Measurements from ENCODE around the gene SYNDIG1. TPM values are rescaled to one million over a fixed set of nuclear protein-coding genes. Genes with fewer than 3 reads are reported as not detected.

SYNDIG1 gene
- total and polyA plus RNA-seq, 2 donors: 1.7 to 2.2 TPM

DNA sequence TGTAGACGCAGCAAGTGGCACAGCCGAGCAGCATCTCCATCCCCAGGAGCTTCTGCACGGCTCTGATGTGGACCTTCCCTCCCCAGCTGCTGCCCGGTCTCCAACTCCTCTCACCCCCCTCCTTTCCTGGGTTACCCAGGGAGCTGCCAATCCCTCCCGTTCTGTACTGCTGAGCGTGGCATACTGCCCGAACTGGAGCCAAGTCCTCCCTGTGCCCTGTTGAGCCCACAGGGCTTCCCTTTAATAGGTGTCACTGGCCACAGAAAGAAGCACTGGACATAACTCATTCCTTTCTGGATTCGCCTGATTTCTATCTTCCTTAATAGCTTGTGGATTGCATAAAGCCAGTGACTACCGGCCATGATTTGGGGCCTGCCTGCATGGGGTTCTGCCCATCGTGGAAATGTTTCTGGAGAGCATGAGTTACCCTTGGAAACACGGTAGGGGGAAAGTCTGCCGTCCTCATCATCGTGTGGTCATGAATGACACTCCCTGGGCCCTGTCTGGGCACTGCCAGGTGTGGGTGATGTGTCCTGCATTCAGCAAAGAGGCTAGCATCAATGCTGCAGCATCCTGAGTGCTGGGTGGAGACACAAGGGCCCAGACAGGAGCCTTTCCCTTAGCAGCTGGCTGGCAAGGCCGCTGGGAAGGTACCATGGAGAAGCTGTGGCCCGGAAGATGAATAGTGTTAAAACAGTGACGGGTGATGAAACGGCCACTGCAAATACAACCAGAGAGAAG lies 189.7 kb downstream of the SYNDIG1 start:
- H3K27ac ChIP-seq (ENCODE audit: low read depth): no peak overlapping the region
- 89% methylated on average over 17 of the region's 17 CpGs for WGBS
- H3K4me1 ChIP-seq (ENCODE audit: insufficient read depth): no peaks in the 10 kb centered on the region
- no peak overlapping the region for H3K4me3 ChIP-seq (ENCODE audit: low read depth, low read length)
- no peak for DNase-seq (ENCODE audit: extremely low spot score)
- no peaks in the 10 kb centered on the region for H3K36me3 ChIP-seq (ENCODE audit: insufficient read depth)

DNA sequence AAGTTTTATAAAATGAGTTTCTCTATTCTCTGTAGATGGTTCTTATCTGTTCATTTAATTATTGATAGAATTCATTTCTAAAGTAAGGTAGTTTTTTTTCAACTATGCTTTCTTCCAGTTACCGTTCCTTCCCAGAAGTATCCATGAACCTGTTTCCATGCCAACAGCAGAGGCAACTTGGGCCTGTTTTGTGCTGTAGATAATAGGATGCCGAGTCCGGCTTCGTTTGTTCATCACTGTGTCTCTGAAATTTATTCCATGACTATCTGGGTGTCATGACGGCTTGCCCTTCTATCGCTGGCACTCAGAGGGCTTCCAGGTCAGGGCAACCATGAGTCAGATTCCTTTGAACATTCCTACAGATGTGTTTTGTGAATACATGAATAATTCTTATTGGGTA lies 190.4 kb downstream of the SYNDIG1 start:
- DNase-seq (ENCODE audit: extremely low spot score): no peak
- Histone ChIP-seq H3K36me3 (ENCODE audit: insufficient read depth) (no peaks in the 10 kb centered on the region), H3K27ac (ENCODE audit: low read depth) (no peak overlapping the region), H3K4me3 (ENCODE audit: low read depth, low read length) (no peak overlapping the region), H3K4me1 (ENCODE audit: insufficient read depth) (no peaks in the 10 kb centered on the region)
- WGBS: 92% methylated on average over 6 of the region's 6 CpGs

DNA sequence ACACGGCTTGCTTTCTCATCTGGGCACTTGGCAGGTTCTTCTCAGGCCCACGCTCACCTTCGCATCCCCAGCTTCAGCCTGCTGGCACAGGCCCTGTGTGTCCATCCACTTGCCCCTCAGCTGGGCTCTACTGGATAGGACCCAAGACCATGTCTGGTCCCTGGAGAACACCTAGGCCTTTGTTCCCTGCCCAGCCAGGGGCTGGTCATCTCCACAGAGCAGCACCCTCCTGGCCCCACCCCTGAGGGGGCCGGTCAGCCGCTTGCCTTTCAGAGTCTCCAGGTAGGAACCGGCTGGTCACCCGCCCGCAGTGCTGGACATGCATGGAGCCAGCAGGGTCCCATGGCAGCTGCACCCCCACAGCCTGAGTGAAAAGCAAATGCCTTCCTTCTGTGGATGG lies 191.2 kb downstream of the SYNDIG1 start:
- no peaks in the 10 kb centered on the region for H3K36me3 ChIP-seq (ENCODE audit: insufficient read depth)
- 98% methylated on average over 8 of the region's 8 CpGs for WGBS
- no peaks in the 10 kb centered on the region for H3K4me1 ChIP-seq (ENCODE audit: insufficient read depth)
- H3K4me3 ChIP-seq (ENCODE audit: low read depth, low read length): no peak overlapping the region
- no peak overlapping the region for H3K27ac ChIP-seq (ENCODE audit: low read depth)
- DNase-seq (ENCODE audit: extremely low spot score): no peak

GRCh38 chr20:24661255-24661654 lies 191.8 kb downstream of the SYNDIG1 start:
- no peak for DNase-seq (ENCODE audit: extremely low spot score)
- 40% methylated on average over 1 of the region's 1 CpG for WGBS
- Histone ChIP-seq H3K4me3 (ENCODE audit: low read depth, low read length) (no peak overlapping the region), H3K27ac (ENCODE audit: low read depth) (no peak overlapping the region), H3K4me1 (ENCODE audit: insufficient read depth) (no peaks in the 10 kb centered on the region), H3K36me3 (ENCODE audit: insufficient read depth) (no peaks in the 10 kb centered on the region)

DNA sequence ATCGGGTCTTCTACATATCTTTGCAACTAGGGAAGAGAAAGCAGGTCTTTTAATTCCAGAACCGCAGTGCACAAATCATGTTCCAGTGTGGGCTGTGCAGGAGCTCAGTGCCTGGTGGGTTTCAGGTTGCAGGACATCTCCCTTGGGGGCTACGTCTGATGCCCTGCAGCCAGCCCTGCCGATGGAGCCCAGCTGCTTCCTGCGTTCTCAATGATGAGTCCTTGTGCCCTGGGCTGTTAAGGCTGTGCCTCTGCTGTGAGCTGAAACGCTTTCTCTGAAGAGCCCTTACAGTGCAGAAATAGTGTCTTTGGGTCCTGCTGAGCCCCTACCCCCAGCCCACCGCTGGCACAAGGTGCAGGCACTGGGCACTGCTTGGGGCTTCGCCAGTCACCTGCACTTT lies 192.9 kb downstream of the SYNDIG1 start:
- Histone ChIP-seq H3K36me3 (ENCODE audit: insufficient read depth) (no peaks in the 10 kb centered on the region), H3K4me1 (ENCODE audit: insufficient read depth) (no peaks in the 10 kb centered on the region), H3K27ac (ENCODE audit: low read depth) (no peak overlapping the region), H3K4me3 (ENCODE audit: low read depth, low read length) (no peak overlapping the region)
- WGBS: 70% methylated on average over 8 of the region's 8 CpGs
- no peak for DNase-seq (ENCODE audit: extremely low spot score)

DNA sequence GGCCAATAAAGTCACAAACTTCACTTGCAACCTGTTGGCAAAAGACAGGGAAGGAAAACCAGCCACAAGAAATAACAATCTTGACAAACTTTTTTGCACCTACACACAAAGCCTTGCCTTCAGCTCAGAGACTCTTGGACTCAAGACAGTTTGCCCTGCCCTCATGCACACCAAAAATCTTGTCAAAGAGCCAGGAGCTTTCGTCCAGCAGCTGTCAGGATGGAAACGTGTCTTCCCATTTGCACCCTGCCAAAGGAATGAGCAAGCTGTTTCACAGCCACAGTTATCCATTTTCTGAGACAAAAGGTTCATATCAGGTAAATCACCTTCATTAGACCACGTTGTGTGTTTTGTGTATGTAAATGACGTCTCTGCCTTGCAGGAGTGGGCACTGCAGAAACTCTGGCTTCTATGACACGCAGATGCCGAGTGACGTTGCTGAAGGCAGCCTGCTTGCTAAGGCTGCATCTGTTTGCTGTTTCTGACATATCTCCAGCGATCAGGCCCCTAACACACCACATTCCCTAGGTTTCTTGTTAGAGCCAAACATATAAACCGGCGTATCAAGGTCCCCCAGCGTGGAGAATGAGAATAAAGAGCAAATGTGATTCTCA lies 193.4 kb downstream of the SYNDIG1 start:
- no peak for DNase-seq (ENCODE audit: extremely low spot score)

DNA sequence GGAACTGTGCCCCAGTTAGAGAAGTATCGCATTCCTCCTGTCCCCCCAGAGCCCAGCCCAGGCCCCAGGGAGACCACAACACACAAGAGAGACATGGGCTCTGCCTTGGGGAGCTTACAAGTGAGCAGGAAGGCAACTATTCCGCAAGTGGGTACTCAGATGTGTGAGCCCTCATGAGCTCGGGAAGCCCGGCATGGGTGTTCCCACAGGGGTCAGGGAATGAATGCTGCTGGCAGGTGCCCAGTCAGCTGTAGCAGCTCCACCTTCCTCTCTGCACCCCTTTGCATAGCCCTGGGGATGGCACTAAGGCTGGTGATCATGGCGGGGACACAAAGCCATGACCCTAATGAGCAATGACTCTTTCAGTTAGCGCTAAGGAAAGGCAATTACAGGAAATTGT lies 194.1 kb downstream of the SYNDIG1 start:
- H3K27ac ChIP-seq (ENCODE audit: low read depth): no peak overlapping the region
- 90% methylated on average over 6 of the region's 6 CpGs for WGBS
- no peaks in the 10 kb centered on the region for H3K4me1 ChIP-seq (ENCODE audit: insufficient read depth)
- H3K4me3 ChIP-seq (ENCODE audit: low read depth, low read length): no peak overlapping the region
- no peak for DNase-seq (ENCODE audit: extremely low spot score)
- H3K36me3 ChIP-seq (ENCODE audit: insufficient read depth): no peaks in the 10 kb centered on the region

More for the DNA sequence above, 193.4 kb downstream of the SYNDIG1 start:
- no peak overlapping the region for H3K27ac ChIP-seq (ENCODE audit: low read depth)
- no peaks in the 10 kb centered on the region for H3K4me1 ChIP-seq (ENCODE audit: insufficient read depth)
- no peaks in the 10 kb centered on the region for H3K36me3 ChIP-seq (ENCODE audit: insufficient read depth)
- no peak overlapping the region for H3K4me3 ChIP-seq (ENCODE audit: low read depth, low read length)
- 36% methylated on average over 11 of the region's 11 CpGs for WGBS

DNA sequence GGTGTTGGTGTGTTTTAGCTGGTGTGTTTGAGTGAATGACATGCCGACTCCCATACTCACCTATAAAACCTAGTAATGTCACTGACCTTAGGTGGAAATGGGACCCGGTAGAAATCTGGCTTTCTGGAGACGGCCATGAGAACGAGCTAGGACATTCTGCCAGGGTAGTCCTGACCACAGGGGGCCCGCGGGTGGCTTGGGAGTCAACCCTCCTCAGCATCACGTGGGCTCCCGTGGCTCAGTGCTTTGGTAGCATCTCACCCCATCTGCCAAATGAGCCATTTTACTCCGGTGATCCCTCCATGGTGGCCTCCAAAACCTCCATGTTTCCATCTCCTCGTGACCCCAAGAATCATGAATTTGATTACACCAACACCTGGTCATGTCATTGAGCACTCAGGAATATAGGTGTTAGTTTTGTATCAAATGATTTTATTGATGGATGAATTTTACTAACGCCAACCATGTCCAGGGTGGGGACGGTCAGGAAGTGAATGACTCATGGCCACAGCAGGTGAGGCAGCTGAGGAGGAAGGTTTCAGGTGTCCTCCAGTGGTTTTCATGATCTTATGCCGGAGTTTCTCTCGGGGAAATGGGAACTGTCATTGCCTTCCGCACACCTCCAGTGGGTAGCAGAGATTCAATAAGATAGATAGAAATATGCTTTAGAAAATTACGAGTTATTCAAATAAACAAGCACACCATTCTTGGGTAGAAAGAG lies 195.0 kb downstream of the SYNDIG1 start:
- Histone ChIP-seq H3K36me3 (ENCODE audit: insufficient read depth) (no peaks in the 10 kb centered on the region), H3K4me3 (ENCODE audit: low read depth, low read length) (no peak overlapping the region), H3K27ac (ENCODE audit: low read depth) (no peak overlapping the region), H3K4me1 (ENCODE audit: insufficient read depth) (no peaks in the 10 kb centered on the region)
- WGBS: 91% methylated on average over 16 of the region's 16 CpGs
- no peak for DNase-seq (ENCODE audit: extremely low spot score)

DNA sequence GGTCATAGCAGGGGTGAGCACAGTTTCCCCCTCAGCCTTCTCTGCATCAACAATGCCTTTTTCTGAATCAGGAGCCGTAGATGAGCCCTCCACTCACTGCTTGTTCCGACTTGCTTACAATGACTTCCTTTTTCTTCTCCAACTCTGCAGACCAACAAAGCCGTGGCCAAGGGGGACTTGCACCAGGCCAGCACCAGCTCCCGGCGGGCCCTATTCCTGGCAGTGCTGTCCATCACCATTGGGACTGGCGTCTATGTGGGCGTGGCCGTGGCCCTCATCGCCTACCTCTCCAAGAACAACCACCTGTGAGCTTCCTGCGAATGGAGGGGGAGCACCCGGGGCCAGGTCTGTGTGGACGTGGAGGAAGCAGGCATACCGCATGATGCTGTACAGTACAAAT lies 195.8 kb downstream of the SYNDIG1 start:
- Histone ChIP-seq H3K36me3 (ENCODE audit: insufficient read depth) (no peaks in the 10 kb centered on the region), H3K4me1 (ENCODE audit: insufficient read depth) (no peaks in the 10 kb centered on the region), H3K4me3 (ENCODE audit: low read depth, low read length) (no peak overlapping the region), H3K27ac (ENCODE audit: low read depth) (no peak overlapping the region)
- WGBS: 87% methylated on average over 13 of the region's 13 CpGs
- no peak for DNase-seq (ENCODE audit: extremely low spot score)

GRCh38 chr20:24665741-24666191 lies 196.3 kb downstream of the SYNDIG1 start:
- DNase-seq (ENCODE audit: extremely low spot score): no peak
- H3K4me1 ChIP-seq (ENCODE audit: insufficient read depth): no peaks in the 10 kb centered on the region
- H3K27ac ChIP-seq (ENCODE audit: low read depth): no peak overlapping the region
- WGBS: 89% methylated on average over 15 of the region's 15 CpGs
- no peaks in the 10 kb centered on the region for H3K36me3 ChIP-seq (ENCODE audit: insufficient read depth)
- no peak overlapping the region for H3K4me3 ChIP-seq (ENCODE audit: low read depth, low read length)

DNA sequence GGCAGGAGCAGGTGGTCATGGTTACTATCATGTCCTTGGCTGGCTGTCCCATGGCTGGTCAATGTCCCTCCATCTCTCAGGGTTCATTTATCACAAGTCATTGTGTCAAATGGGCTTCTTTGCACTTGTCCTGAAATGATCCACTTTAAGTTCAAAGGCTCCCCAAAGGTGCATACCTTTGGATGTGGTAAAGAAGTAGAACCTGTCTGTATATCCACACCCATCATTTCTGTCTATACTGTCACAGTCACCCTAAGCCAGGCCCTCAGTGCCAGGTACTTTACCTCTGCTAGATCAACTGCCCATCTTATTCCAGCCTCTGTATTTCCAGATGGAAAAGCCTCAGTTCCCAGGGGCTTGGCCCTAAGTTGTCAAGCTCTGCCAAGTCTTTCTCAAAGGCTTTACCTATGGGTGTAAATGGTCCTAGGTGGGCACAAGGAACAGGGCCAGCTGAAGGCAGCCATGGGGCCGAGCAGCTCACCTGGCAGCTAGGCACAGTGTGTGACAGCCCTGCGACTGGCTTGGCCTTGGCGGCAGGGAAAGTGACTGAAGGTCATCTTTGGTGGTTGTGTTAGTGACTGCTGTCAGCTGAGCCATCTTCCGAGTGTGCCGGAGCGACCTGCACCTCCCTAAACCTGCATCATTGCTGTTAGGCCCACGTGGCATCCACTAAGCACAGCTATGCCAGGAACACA lies 198.4 kb downstream of the SYNDIG1 start:
- no peaks in the 10 kb centered on the region for H3K4me1 ChIP-seq (ENCODE audit: insufficient read depth)
- 91% methylated on average over 7 of the region's 7 CpGs for WGBS
- H3K4me3 ChIP-seq (ENCODE audit: low read depth, low read length): no peak overlapping the region
- no peak overlapping the region for H3K27ac ChIP-seq (ENCODE audit: low read depth)
- DNase-seq (ENCODE audit: extremely low spot score): no peak
- no peaks in the 10 kb centered on the region for H3K36me3 ChIP-seq (ENCODE audit: insufficient read depth)

DNA sequence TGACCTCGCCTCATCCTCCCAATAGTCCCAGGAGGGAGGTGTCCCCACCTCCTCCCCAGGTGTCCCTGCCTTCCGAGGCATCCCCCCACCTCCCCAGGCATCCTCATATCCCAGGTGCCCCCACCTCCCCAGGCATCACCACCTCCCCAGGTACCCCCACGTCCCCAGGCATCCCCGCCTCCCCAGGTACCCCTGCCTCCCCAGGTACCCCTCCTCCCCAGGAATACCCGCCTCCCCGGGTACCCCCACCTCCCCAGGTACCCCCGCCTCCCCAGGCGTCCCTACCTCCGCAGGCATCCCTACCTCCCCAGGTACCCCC lies 198.9 kb downstream of the SYNDIG1 start:
- H3K36me3 ChIP-seq (ENCODE audit: insufficient read depth): no peaks in the 10 kb centered on the region
- H3K27ac ChIP-seq (ENCODE audit: low read depth): no peak overlapping the region
- no peak for DNase-seq (ENCODE audit: extremely low spot score)
- H3K4me3 ChIP-seq (ENCODE audit: low read depth, low read length): no peak overlapping the region
- 94% methylated on average over 9 of the region's 9 CpGs for WGBS
- no peaks in the 10 kb centered on the region for H3K4me1 ChIP-seq (ENCODE audit: insufficient read depth)

GRCh38 chr20:24668791-24669190 lies 199.4 kb downstream of the SYNDIG1 start:
- DNase-seq (ENCODE audit: extremely low spot score): no peak
- Histone ChIP-seq H3K4me3 (ENCODE audit: low read depth, low read length) (no peak overlapping the region), H3K36me3 (ENCODE audit: insufficient read depth) (no peaks in the 10 kb centered on the region), H3K27ac (ENCODE audit: low read depth) (no peak overlapping the region), H3K4me1 (ENCODE audit: insufficient read depth) (no peaks in the 10 kb centered on the region)
- WGBS: 92% methylated on average over 5 of the region's 5 CpGs

Measured in urinary bladder (tissue), 4 donors.